ENCODE data around the gene CCDC27.

DNA sequence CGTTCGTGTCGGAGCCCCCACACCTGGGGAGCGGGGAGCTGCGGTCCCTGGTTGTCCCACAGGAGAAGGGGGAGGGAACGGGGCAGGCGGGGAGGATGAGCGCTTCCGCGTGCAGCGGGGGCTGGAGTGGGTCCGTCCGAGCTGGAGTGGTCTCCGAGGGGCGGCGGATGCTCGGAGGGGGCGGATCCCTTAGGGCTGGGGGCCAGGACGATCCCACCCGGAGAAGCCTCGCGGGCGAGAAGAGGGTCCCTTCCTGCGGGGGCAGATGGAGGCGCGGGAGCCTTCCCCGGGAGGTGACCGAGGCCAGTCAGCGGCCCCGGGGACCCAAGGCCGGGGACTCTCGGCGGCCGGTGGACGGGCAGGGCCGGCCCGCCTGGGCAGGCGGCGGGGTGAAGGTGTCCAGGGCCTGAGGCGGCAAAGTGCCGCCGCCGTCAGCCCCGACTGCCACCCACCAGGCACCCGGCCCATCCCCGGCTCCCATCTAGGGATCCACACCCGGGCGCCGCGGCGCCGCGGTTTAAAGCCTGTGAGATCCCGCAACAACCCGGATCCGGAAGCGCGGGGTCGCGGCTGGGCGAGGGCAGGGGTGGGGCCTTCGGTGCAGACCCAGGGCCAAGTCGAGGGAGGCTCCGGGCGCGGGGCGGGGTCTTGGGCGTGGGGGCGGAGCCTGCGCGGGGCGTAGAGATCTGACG lies 5.3 kb upstream of the CCDC27 start:
- TF ChIP-seq, protein P1, sequence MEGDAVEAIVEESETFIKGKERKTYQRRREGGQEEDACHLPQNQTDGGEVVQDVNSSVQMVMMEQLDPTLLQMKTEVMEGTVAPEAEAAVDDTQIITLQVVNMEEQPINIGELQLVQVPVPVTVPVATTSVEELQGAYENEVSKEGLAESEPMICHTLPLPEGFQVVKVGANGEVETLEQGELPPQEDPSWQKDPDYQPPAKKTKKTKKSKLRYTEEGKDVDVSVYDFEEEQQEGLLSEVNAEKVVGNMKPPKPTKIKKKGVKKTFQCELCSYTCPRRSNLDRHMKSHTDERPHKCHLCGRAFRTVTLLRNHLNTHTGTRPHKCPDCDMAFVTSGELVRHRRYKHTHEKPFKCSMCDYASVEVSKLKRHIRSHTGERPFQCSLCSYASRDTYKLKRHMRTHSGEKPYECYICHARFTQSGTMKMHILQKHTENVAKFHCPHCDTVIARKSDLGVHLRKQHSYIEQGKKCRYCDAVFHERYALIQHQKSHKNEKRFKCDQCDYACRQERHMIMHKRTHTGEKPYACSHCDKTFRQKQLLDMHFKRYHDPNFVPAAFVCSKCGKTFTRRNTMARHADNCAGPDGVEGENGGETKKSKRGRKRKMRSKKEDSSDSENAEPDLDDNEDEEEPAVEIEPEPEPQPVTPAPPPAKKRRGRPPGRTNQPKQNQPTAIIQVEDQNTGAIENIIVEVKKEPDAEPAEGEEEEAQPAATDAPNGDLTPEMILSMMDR (conservative IDR thresholded peaks at IDR 0.05; ENCODE audit: low read length), result no peak
- no peak for TF ChIP-seq EZH2phosphoT487 (IDR thresholded peaks at IDR 0.05; ENCODE audit: borderline replicate concordance)
